H9 (cell line): Measurements from ENCODE around the gene CDK15. TPM values are rescaled to one million over a fixed set of nuclear protein-coding genes. Genes with fewer than 3 reads are reported as not detected.
A peak's percentile ranks its signal among the peaks of the same experiment; 100 is the strongest.

Experiments used
- DNase-seq: peaks from one replicate; pipeline ENCODE4 v3.0.0-alpha.2; 2017
- H2AFZ ChIP-seq: one replicate; pipeline ENCODE4 v1.6.1; 2013; ENCODE audit warnings: mild to moderate bottlenecking, low read length, control low read depth, moderate library complexity
- H2AK5ac ChIP-seq: 2 replicates; pipeline ENCODE4 v1.6.1; 2013; ENCODE audit warnings: low read length, control low read depth, mixed read lengths; ENCODE audit not compliant: insufficient read length
- H2BK120ac ChIP-seq: one replicate; pipeline ENCODE4 v1.6.1; 2013; ENCODE audit warnings: low read depth, mild to moderate bottlenecking, low read length, control low read depth, inconsistent platforms; ENCODE audit not compliant: poor library complexity, severe bottlenecking
- H2BK12ac ChIP-seq: 2 replicates; pipeline ENCODE4 v1.6.1; 2013; ENCODE audit warnings: low read length, control low read depth, mixed read lengths, low read depth; ENCODE audit not compliant: insufficient read length
- H2BK15ac ChIP-seq: 2 replicates; pipeline ENCODE4 v1.6.1; 2013; ENCODE audit warnings: low read depth, low read length, control low read depth
- H2BK20ac ChIP-seq: one replicate; pipeline ENCODE4 v1.6.1; 2013; ENCODE audit warnings: low read depth, mild to moderate bottlenecking, low read length, control low read depth, inconsistent platforms; ENCODE audit not compliant: poor library complexity, severe bottlenecking
- H2BK5ac ChIP-seq: 2 replicates; pipeline ENCODE4 v1.6.1; 2013; ENCODE audit warnings: low read length, control low read depth, mixed read lengths; ENCODE audit not compliant: insufficient read length
- H3K14ac ChIP-seq: 2 replicates; pipeline ENCODE4 v1.6.1; 2013; ENCODE audit warnings: low read length, control low read depth; ENCODE audit not compliant: insufficient read depth
- H3K18ac ChIP-seq: 2 replicates; pipeline ENCODE4 v1.6.1; 2013; ENCODE audit warnings: low read depth, mild to moderate bottlenecking, mixed read lengths, low read length, control low read depth; ENCODE audit not compliant: insufficient read length
- H3K23ac ChIP-seq: 2 replicates; pipeline ENCODE4 v1.6.1; 2013; ENCODE audit warnings: low read length, control low read depth, mixed read lengths, low read depth; ENCODE audit not compliant: insufficient read length
- H3K23me2 ChIP-seq: 2 replicates; pipeline ENCODE4 v1.6.1; 2013; ENCODE audit warnings: low read depth, mild to moderate bottlenecking, mixed read lengths, low read length, control low read depth; ENCODE audit not compliant: insufficient read length, poor library complexity, severe bottlenecking
- H3K27ac ChIP-seq: 2 replicates; pipeline ENCODE4 v1.5.1; 2013; ENCODE audit warnings: low read length, control low read depth, mixed read lengths, low read depth; ENCODE audit not compliant: insufficient read length
- H3K27me3 ChIP-seq: 2 replicates; pipeline ENCODE4 v1.6.1; 2013; ENCODE audit warnings: low read length, control low read depth, inconsistent platforms; ENCODE audit not compliant: insufficient read depth
- H3K4ac ChIP-seq: 2 replicates; pipeline ENCODE4 v1.6.1; 2013; ENCODE audit warnings: low read depth, mild to moderate bottlenecking, control low read depth, inconsistent platforms, low read length, moderate library complexity
- H3K4me1 ChIP-seq: 2 replicates; pipeline ENCODE4 v1.6.1; 2013; ENCODE audit warnings: low read length, control low read depth, inconsistent platforms; ENCODE audit not compliant: insufficient read depth
- H3K4me2 ChIP-seq: 2 replicates; pipeline ENCODE4 v1.6.1; 2013; ENCODE audit warnings: low read length, control low read depth, mixed read lengths; ENCODE audit not compliant: insufficient read length, insufficient read depth
- H3K56ac ChIP-seq: 2 replicates; pipeline ENCODE4 v1.6.1; 2013; ENCODE audit warnings: low read depth, mild to moderate bottlenecking, mixed read lengths, low read length, control low read depth; ENCODE audit not compliant: insufficient read length
- H3K79me1 ChIP-seq: 2 replicates; pipeline ENCODE4 v1.6.1; 2013; ENCODE audit warnings: low read depth, mild to moderate bottlenecking, moderate library complexity, low read length, control low read depth, inconsistent platforms; ENCODE audit not compliant: insufficient read depth, poor library complexity, severe bottlenecking
- H3K79me2 ChIP-seq: 2 replicates; pipeline ENCODE4 v1.6.1; 2013; ENCODE audit warnings: low read length, control low read depth, inconsistent platforms; ENCODE audit not compliant: insufficient read depth
- H3K9ac ChIP-seq: 2 replicates; pipeline ENCODE4 v1.6.1; 2013; ENCODE audit warnings: low read length, control low read depth, mixed read lengths; ENCODE audit not compliant: insufficient read length; ENCODE audit errors: extremely low read depth
- H3K9me3 ChIP-seq: one replicate; pipeline ENCODE4 v1.6.1; 2013; ENCODE audit warnings: low read depth, low read length, inconsistent platforms; ENCODE audit not compliant: control insufficient read depth
- H3T11ph ChIP-seq: one replicate; pipeline ENCODE4 v1.6.1; 2013; ENCODE audit warnings: mild to moderate bottlenecking, low read length, control low read depth, inconsistent platforms
- H4K20me1 ChIP-seq: one replicate; pipeline ENCODE4 v1.6.1; 2013; ENCODE audit not compliant: control insufficient read depth, insufficient read length, insufficient read depth
- H4K5ac ChIP-seq: 2 replicates; pipeline ENCODE4 v1.6.1; 2013; ENCODE audit warnings: low read depth, mild to moderate bottlenecking, mixed read lengths, low read length, control low read depth; ENCODE audit not compliant: insufficient read length
- H4K8ac ChIP-seq: replicated peaks from 2 replicates; pipeline ENCODE4 v1.6.1; 2013; ENCODE audit warnings: low read length, control low read depth, mixed read lengths, low read depth; ENCODE audit not compliant: insufficient read length
- H4K91ac ChIP-seq: 2 replicates; pipeline ENCODE4 v1.6.1; 2013; ENCODE audit warnings: low read depth, mild to moderate bottlenecking, moderate library complexity, mixed read lengths, low read length, control low read depth; ENCODE audit not compliant: insufficient read length
- H3K27ac Mint-ChIP-seq, 3 experiments: 2 replicates in 2 of 3; 3 replicates in 1 of 3; pipeline ENCODE4 v1.8.0; 2020 to 2021; ENCODE audit warnings: mixed read lengths in 3 of 3, mild to moderate bottlenecking in 1 of 3, moderate library complexity in 1 of 3
- H3K27me3 Mint-ChIP-seq: 2 replicates; pipeline ENCODE4 v1.8.0; 2021; ENCODE audit warnings: low read depth, mild to moderate bottlenecking, moderate library complexity, mixed read lengths
- H3K36me3 Mint-ChIP-seq, 3 experiments: 2 replicates in 2 of 3; 3 replicates in 1 of 3; pipeline ENCODE4 v1.8.0; 2020 to 2021; ENCODE audit warnings: low read depth in 3 of 3, mixed read lengths in 3 of 3; ENCODE audit not compliant: insufficient read depth in 1 of 3
- H3K4me1 Mint-ChIP-seq, 2 experiments: 2 replicates each; pipeline ENCODE4 v1.8.0; 2020; ENCODE audit warnings: mixed read lengths in 2 of 2
- H3K4me3 Mint-ChIP-seq, 2 experiments: 2 replicates in 1 of 2; 3 replicates in 1 of 2; pipeline ENCODE4 v1.8.0; 2020 to 2021; ENCODE audit warnings: mild to moderate bottlenecking in 2 of 2, mixed read lengths in 2 of 2, moderate library complexity in 1 of 2
- H3K9me3 Mint-ChIP-seq, 2 experiments: 2 replicates in 1 of 2; 3 replicates in 1 of 2; pipeline ENCODE4 v1.8.0; 2020; ENCODE audit warnings: mild to moderate bottlenecking in 2 of 2, mixed read lengths in 2 of 2, moderate library complexity in 1 of 2
- WGBS: extraction: QIAGEN DNeasy Blood & Tissue Kit; methylation state at CpG from one replicate; pipeline ENCODE4 v1.1.7; 2013; ENCODE audit warnings: missing lambda C conversion rate, low lambda C conversion rate, mixed read lengths; ENCODE audit not compliant: insufficient read length; ENCODE audit errors: extremely low coverage; 5-methylcytosine and 5-hydroxymethylcytosine counted together
- total RNA-seq: library from RNA; stranded (reverse); gene quantifications from 2 replicates; pipeline ENCODE4 v1.2.1, GENCODE V29; 2021
- TF ChIP-seq, protein P1 (sequence below): fragments of 200-600 bp; sonication (generic); conservative IDR thresholded peaks from 3 replicates; pipeline ENCODE4 v1.8.0; 2021; ENCODE audit warnings: antibody characterized with exemption, mild to moderate bottlenecking

CDK15 gene
- total RNA-seq, 1 experiment from 2014 or later, result not detected

DNA sequence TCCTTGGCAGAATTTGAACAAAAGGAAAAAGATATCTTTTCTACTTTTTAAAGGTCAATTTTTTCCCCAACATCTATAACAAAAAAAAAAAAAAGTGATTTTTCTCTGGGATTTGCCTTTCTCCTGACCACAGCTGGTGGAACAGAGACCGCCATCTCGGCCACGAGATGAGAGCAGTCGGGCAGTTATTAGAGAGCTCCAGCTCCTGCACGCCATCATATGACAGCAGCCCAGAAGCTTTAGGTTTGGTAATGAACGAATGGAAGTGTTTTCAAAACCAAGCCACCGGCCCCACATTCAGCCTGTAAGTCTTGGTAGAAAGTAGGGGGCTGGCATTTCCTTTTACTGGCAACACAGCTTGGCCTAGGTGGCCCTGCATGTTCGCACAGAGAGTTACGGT, 132.4 kb downstream of the CDK15 start:
- no peak overlapping the region for H4K8ac ChIP-seq
- H2AK5ac ChIP-seq, result no peak overlapping the region
- no peak overlapping the region for H3K18ac ChIP-seq
- TF ChIP-seq, protein P1, sequence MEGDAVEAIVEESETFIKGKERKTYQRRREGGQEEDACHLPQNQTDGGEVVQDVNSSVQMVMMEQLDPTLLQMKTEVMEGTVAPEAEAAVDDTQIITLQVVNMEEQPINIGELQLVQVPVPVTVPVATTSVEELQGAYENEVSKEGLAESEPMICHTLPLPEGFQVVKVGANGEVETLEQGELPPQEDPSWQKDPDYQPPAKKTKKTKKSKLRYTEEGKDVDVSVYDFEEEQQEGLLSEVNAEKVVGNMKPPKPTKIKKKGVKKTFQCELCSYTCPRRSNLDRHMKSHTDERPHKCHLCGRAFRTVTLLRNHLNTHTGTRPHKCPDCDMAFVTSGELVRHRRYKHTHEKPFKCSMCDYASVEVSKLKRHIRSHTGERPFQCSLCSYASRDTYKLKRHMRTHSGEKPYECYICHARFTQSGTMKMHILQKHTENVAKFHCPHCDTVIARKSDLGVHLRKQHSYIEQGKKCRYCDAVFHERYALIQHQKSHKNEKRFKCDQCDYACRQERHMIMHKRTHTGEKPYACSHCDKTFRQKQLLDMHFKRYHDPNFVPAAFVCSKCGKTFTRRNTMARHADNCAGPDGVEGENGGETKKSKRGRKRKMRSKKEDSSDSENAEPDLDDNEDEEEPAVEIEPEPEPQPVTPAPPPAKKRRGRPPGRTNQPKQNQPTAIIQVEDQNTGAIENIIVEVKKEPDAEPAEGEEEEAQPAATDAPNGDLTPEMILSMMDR, result no peak
- no peak overlapping the region for H2BK12ac ChIP-seq
- H2AFZ ChIP-seq, result no peak overlapping the region
- H3K56ac ChIP-seq, result no peak overlapping the region
- no peaks in the 10 kb centered on the region for H3K9me3 ChIP-seq
- H3K23ac ChIP-seq, result no peak overlapping the region
- no peaks in the 10 kb centered on the region for H3K79me2 ChIP-seq
- H3K4me2 ChIP-seq, result no peak overlapping the region
- no peak overlapping the region for H2BK15ac ChIP-seq
- no peaks in the 10 kb centered on the region for H4K20me1 ChIP-seq
- H3T11ph ChIP-seq, result no peak overlapping the region
- no peak overlapping the region for H4K5ac ChIP-seq
- DNase-seq, result no peak
- H3K27ac Mint-ChIP-seq, result 0 out of 7 replicates have a peak overlapping the region, but pooled peaks of 1 of the 3 experiments have one; percentile 83
- no peaks in the 10 kb centered on the region for H3K27me3 ChIP-seq
- H3K4ac ChIP-seq, result no peak overlapping the region
- peaks cover 34 to 41% of the 10 kb centered on the region in 2 experiments for H3K4me1 Mint-ChIP-seq
- H2BK20ac ChIP-seq, result no peak overlapping the region
- no peak overlapping the region for H3K4me3 Mint-ChIP-seq
- H3K4me1 ChIP-seq, result peaks cover 8% of the 10 kb centered on the region; the same call in 1 of the 2 replicates
- no peak overlapping the region for H3K27ac ChIP-seq
- H3K27me3 Mint-ChIP-seq, result no peaks in the 10 kb centered on the region; the same call in 1 of the 2 replicates
- no peak overlapping the region for H3K14ac ChIP-seq
- H3K36me3 Mint-ChIP-seq, result peaks cover 4 to 8% (median 5%) of the 10 kb centered on the region in 3 experiments; a peak in 5 of 7 replicates
- no peak overlapping the region for H3K9ac ChIP-seq
- peaks cover 2 to 7% of the 10 kb centered on the region in 2 experiments; a peak in 3 of 5 replicates for H3K9me3 Mint-ChIP-seq
- H4K91ac ChIP-seq, result no peak overlapping the region
- no peak overlapping the region for H2BK120ac ChIP-seq
- H3K79me1 ChIP-seq, result no peaks in the 10 kb centered on the region
- no peak overlapping the region for H2BK5ac ChIP-seq
- no peaks in the 10 kb centered on the region for H3K23me2 ChIP-seq
- WGBS, result no CpG with 5 or more reads among the region's 9 CpGs
